Stimulated activated CD8-positive, alpha-beta memory T cell treated with anti-CD3 and anti-CD28 coated beads, Interleukin-15, amount 100 ng/mL, for 4 hours (primary cell): ENCODE results near the gene NSD1.

Source experiments
- DNase-seq, 2 donors: peaks; one replicate each; pipeline ENCODE4 v3.0.0-alpha.2; 2020; ENCODE audit warnings: low read depth in 2 of 2

The NSD1 gene, protein sequence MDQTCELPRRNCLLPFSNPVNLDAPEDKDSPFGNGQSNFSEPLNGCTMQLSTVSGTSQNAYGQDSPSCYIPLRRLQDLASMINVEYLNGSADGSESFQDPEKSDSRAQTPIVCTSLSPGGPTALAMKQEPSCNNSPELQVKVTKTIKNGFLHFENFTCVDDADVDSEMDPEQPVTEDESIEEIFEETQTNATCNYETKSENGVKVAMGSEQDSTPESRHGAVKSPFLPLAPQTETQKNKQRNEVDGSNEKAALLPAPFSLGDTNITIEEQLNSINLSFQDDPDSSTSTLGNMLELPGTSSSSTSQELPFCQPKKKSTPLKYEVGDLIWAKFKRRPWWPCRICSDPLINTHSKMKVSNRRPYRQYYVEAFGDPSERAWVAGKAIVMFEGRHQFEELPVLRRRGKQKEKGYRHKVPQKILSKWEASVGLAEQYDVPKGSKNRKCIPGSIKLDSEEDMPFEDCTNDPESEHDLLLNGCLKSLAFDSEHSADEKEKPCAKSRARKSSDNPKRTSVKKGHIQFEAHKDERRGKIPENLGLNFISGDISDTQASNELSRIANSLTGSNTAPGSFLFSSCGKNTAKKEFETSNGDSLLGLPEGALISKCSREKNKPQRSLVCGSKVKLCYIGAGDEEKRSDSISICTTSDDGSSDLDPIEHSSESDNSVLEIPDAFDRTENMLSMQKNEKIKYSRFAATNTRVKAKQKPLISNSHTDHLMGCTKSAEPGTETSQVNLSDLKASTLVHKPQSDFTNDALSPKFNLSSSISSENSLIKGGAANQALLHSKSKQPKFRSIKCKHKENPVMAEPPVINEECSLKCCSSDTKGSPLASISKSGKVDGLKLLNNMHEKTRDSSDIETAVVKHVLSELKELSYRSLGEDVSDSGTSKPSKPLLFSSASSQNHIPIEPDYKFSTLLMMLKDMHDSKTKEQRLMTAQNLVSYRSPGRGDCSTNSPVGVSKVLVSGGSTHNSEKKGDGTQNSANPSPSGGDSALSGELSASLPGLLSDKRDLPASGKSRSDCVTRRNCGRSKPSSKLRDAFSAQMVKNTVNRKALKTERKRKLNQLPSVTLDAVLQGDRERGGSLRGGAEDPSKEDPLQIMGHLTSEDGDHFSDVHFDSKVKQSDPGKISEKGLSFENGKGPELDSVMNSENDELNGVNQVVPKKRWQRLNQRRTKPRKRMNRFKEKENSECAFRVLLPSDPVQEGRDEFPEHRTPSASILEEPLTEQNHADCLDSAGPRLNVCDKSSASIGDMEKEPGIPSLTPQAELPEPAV (N-terminal part only)

GRCh38 chr5:177133096-177133852, at the start of gene NSD1:
NSD1 (plus strand) TSS chr5:177133773; CDS start chr5:177135104, 1,331 bp downstream.
- DNase-seq, result peak; percentile 73 to 87

DNA sequence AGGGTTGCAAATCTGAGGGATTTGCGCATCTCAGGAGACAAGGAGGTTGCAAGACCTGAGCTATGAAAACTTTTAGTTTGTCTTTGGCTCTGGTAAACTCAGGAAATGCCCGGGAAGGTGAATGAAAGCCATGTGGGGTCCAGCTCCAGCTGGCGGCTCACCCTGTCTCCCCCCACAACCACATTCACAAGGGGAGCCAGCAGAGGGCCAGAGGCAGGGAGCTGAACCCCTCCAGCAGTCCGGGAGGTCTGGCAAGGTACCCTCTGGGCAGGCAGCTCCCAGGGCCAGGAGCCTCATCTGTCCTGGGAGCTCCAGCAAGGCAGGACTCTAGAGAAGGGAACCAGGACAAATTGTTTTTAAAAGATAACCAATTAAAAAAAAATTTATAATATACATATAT, 49.4 kb upstream of the NSD1 start:
- no peak for DNase-seq

DNA sequence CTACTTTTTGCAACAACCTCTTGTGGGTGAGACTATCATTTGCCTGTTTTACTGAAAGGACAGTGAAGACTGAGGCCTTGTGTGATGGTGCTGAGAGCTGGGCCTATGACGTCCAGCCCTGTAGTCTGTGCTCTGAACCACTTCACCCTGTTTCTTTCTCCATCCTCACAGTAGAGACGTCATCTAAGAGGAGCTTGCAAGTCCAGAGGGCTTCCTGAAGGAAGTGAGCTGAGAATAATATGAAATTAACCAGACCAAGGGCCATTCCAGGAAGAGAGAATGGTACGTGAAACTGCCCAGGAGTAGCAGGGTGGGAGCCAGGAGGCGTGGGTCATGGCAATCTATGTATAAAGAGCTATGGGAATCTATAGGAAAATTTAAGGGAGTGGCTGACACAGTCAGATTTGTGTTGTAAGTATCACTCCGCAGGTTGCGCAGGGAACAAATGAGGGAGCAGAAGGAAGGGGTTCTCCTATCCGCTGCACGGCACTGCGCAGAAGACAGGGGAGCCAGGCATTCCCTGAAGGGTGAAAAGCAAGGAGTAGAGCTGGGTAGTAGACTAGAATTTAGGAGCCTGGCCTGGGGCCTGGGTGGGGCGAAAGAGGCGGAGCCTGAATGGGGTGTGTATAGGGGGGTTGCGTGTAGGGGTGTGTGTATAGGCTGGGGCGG, 47.5 kb upstream of the NSD1 start:
- no peak for DNase-seq

- DNase-seq, result peak; percentile 14 to 27
Observed at GRCh38 chr5:177086654-177087397, 46.7 kb upstream of the NSD1 start, which contains the start of gene FGFR4. FGFR4 (plus strand) TSS chr5:177086915; CDS start chr5:177089603, 2,688 bp downstream.

- no peak for DNase-seq
Observed at GRCh38 chr5:177087398-177088005, 46.1 kb upstream of the NSD1 start.

GRCh38 chr5:177089127-177089526, 44.4 kb upstream of the NSD1 start:
- no peak for DNase-seq

- no peak for DNase-seq
Observed at GRCh38 chr5:177089825-177090641, 43.5 kb upstream of the NSD1 start.

- DNase-seq, result no peak
Observed at GRCh38 chr5:177090813-177091212, 42.8 kb upstream of the NSD1 start.

DNA sequence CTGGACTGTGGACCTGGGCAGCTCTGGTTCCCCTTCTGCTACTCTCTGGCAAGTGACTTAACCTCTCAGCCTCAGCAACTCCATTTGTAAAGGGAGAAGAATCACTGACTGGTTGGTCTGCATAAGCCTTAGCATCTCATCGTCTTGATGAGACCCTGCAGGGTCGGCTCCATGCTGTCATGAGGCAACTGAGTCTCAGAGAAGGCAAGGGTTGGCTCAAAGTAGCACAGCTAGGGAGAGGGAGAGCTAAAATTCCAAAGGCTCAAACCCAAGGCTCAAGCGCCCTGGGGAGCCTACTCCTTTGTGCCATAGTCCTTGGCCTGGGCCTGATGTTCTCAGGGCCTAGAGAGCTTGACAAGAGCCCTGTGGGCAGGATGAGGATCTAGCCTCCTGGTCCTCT, 42.3 kb upstream of the NSD1 start:
- DNase-seq, result no peak

DNA sequence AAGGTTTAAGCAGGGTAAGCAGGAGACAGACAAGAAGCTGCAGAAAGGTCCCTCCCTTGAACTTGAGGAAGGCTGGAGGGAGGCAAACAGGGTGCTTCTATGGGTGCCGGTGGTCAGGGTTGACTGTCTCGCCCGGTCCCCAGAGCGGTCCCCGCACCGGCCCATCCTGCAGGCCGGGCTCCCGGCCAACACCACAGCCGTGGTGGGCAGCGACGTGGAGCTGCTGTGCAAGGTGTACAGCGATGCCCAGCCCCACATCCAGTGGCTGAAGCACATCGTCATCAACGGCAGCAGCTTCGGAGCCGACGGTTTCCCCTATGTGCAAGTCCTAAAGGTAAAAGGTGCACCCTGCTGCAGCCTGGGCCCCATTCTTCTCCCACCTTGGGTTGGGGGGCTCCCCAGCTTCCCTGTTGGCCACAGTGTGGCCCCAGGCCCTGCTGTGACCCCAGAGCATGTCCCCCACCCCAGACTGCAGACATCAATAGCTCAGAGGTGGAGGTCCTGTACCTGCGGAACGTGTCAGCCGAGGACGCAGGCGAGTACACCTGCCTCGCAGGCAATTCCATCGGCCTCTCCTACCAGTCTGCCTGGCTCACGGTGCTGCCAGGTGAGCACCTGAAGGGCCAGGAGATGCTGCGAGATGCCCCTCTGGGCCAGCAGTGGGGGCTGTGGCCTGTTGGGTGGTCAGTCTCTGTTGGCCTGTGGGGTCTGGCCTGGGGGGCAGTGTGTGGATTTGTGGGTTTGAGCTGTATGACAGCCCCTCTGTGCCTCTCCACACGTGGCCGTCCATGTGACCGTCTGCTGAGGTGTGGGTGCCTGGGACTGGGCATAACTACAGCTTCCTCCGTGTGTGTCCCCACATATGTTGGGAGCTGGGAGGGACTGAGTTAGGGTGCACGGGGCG, 41.1 kb upstream of the NSD1 start:
- DNase-seq, result no peak

DNA sequence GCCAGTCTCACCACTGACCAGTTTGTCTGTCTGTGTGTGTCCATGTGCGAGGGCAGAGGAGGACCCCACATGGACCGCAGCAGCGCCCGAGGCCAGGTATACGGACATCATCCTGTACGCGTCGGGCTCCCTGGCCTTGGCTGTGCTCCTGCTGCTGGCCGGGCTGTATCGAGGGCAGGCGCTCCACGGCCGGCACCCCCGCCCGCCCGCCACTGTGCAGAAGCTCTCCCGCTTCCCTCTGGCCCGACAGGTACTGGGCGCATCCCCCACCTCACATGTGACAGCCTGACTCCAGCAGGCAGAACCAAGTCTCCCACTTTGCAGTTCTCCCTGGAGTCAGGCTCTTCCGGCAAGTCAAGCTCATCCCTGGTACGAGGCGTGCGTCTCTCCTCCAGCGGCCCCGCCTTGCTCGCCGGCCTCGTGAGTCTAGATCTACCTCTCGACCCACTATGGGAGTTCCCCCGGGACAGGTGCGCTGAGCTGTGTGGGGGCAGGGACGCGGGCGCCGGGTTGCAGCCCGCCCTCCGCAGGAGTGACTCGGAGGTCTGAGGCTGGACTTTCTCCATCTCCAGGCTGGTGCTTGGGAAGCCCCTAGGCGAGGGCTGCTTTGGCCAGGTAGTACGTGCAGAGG, 40.4 kb upstream of the NSD1 start:
- DNase-seq, result no peak

DNA sequence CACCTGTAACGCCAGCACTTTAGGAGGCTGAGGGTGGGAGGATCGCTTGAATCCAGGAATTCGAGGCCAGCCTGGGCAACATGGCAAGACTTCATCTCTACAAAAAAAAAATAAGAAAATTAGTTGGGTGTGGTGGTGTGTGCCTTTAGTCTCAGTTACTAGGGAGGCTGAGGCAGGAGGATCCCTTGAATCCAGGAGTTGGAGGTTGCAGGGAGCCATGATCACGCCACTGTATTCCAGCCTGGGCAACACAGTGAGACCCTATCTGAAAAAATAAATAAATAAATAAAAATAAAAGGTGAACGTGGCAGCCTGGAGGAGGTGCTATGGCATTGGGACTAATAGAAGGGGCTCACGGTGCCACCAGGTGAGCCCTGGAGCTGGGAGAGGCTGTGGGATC, 39.8 kb upstream of the NSD1 start:
- DNase-seq, result no peak

DNA sequence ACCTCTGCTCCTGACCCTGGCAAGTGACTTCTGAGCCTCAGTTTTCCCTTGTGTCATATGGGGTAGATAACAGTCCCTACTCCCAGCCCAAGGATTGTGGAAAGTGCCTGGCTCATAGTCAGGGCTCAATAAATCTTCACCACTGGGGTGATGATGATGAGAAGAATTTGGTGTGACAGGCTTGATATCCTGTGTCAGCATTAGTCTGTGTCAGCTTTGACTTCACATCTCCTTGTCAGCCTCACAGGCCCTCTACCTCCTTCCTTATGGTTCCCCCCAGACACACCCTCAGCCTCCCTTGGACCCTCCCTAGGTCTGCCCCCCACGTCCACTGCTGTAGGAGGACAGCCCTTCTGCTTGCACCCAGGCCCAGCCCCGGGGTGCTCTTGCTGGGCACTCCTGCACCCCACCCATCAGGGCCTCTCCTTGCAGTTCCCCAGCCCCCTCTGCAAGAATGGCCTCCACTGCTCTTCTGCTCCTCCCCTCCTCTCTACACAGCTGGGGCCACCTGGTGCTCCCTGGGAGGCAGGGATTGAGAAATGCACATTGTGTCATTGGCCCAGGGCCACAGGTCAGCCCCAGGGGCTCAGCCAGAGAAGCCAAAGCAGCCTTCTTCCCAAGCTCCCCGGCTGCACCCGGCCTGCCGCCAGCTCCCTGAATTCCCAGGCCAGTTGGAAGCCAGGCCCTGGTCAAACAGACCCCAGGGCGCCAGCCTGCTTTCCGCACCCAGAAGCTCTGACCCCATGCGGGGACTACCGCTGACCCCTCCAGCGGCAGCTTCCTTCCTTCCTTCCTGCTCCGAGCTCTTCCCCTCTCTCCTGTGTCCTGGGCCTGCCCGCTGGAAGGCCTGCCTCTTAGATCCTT, 39.1 kb upstream of the NSD1 start:
- no peak for DNase-seq

GRCh38 chr5:177095088-177095669, 38.4 kb upstream of the NSD1 start:
- DNase-seq, result no peak

GRCh38 chr5:177096162-177097015, 37.2 kb upstream of the NSD1 start:
- no peak for DNase-seq
